CD4-positive, alpha-beta T cell treated with Interleukin-15 for 4 hours (primary cell): Measurements from ENCODE around the gene STAB2.

Experiments used
- DNase-seq: peaks from one replicate; pipeline ENCODE4 v3.0.0-alpha.2; 2020; ENCODE audit warnings: low spot score

STAB2 gene

GRCh38 chr12:103751171-103751570 lies 164.1 kb downstream of the STAB2 start:
- DNase-seq: no peak

- DNase-seq: no peak
Measured at GRCh38 chr12:103751600-103751999, 164.5 kb downstream of the STAB2 start.

- DNase-seq: no peak
Measured at GRCh38 chr12:103755425-103755824, 168.4 kb downstream of the STAB2 start.

- no peak for DNase-seq
Measured at GRCh38 chr12:103756443-103756842, 169.4 kb downstream of the STAB2 start.

- no peak for DNase-seq
Measured at GRCh38 chr12:103757248-103757647, 170.2 kb downstream of the STAB2 start.

GRCh38 chr12:103758310-103759089 lies 171.4 kb downstream of the STAB2 start:
- DNase-seq: no peak

GRCh38 chr12:103762473-103762872 lies 175.4 kb downstream of the STAB2 start:
- DNase-seq: no peak

- no peak for DNase-seq
Measured at GRCh38 chr12:103765322-103765721, 178.2 kb downstream of the STAB2 start.

GRCh38 chr12:103766028-103766427 lies 179.0 kb downstream of the STAB2 start:
- DNase-seq: no peak

GRCh38 chr12:103768467-103769123 lies 181.5 kb downstream of the STAB2 start:
- no peak for DNase-seq

- no peak for DNase-seq
Measured at GRCh38 chr12:103769240-103769945, 182.3 kb downstream of the STAB2 start.

- no peak for DNase-seq
Measured at GRCh38 chr12:103771466-103771865, 184.4 kb downstream of the STAB2 start.

- DNase-seq: no peak
Measured at GRCh38 chr12:103772367-103773108, 185.5 kb downstream of the STAB2 start.

GRCh38 chr12:103773109-103773910 lies 186.2 kb downstream of the STAB2 start:
- DNase-seq: no peak

- DNase-seq: no peak
Measured at GRCh38 chr12:103774977-103775560, 188.0 kb downstream of the STAB2 start.

- no peak for DNase-seq
Measured at GRCh38 chr12:103778781-103779180, 191.7 kb downstream of the STAB2 start.

GRCh38 chr12:103779410-103780092 lies 192.5 kb downstream of the STAB2 start:
- no peak for DNase-seq

- DNase-seq: no peak
Measured at GRCh38 chr12:103780093-103780440, 193.0 kb downstream of the STAB2 start.

- DNase-seq: no peak
Measured at GRCh38 chr12:103780992-103781391, 193.9 kb downstream of the STAB2 start.

- no peak for DNase-seq
Measured at GRCh38 chr12:103782399-103782798, 195.3 kb downstream of the STAB2 start.
